ENCODE results near the gene FAM118A. TPM values are rescaled to one million over a fixed set of nuclear protein-coding genes. Genes with fewer than 3 reads are reported as not detected.

FAM118A gene
- total RNA-seq, 2 experiments from 2014 or later, result 159 to 161 TPM

GRCh38 chr22:45357490-45357889, 47.8 kb downstream of the FAM118A start:
- Histone ChIP-seq H3K27ac (ENCODE audit: low read depth in 1 of 2, low read length in 2 of 2) (no peak overlapping the region), H3K27me3 (ENCODE audit: control insufficient read depth in 1 of 2, insufficient read depth in 2 of 2, low read length in 2 of 2) (no peaks in the 10 kb centered on the region), H3K4me1 (ENCODE audit: insufficient read depth, low read length) (no peaks in the 10 kb centered on the region), H3K36me3 (ENCODE audit: insufficient read depth, low read length) (no peaks in the 10 kb centered on the region), H3K4me3 (ENCODE audit: low read length) (no peak overlapping the region), H3K9me3 (ENCODE audit: control insufficient read depth in 1 of 2, insufficient read depth in 1 of 2, low read length in 2 of 2) (no peaks in the 10 kb centered on the region)
- H3K9me3 Mint-ChIP-seq, result no peaks in the 10 kb centered on the region
- intact Hi-C loops (cut with DNase I, micrococcal nuclease), result loop anchor here in 1 of 2 experiments (10.0 kb wide), 1 partner anchor 63 kb away; no protein-coding TSS in a partner anchor
- H3K4me3 Mint-ChIP-seq, result no peak overlapping the region
- ChIA-PET CTCF (no interaction called here), POLR2A (interaction anchor here (1.5 kb wide), 1 partner anchor 34 kb away, joined by 5 read pairs; no protein-coding TSS in a partner anchor)
- ATAC-seq (ENCODE audit: poor library complexity) (no peak), DNase-seq (no peak)
- H3K4me1 Mint-ChIP-seq (ENCODE audit: low read depth), result no peaks in the 10 kb centered on the region
- H3K36me3 Mint-ChIP-seq (ENCODE audit: low read depth), result no peaks in the 10 kb centered on the region
- no peak for TF ChIP-seq CTCF (IDR thresholded peaks at IDR 0.05)
- H3K27ac Mint-ChIP-seq, result no peak overlapping the region
- H3K27me3 Mint-ChIP-seq, result no peaks in the 10 kb centered on the region

GRCh38 chr22:45358127-45358526, 48.4 kb downstream of the FAM118A start:
- no peak for ATAC-seq (ENCODE audit: poor library complexity)
- ChIA-PET CTCF (no interaction called here), POLR2A (interaction anchor here (1.5 kb wide), 1 partner anchor 34 kb away, joined by 5 read pairs; no protein-coding TSS in a partner anchor)
- Mint-ChIP-seq H3K4me1 (ENCODE audit: low read depth) (no peaks in the 10 kb centered on the region), H3K36me3 (ENCODE audit: low read depth) (no peaks in the 10 kb centered on the region), H3K9me3 (no peaks in the 10 kb centered on the region), H3K4me3 (no peak overlapping the region), H3K27me3 (no peaks in the 10 kb centered on the region), H3K27ac (no peak overlapping the region)
- TF ChIP-seq CTCF (IDR thresholded peaks at IDR 0.05), result no peak
- Histone ChIP-seq H3K27me3 (ENCODE audit: control insufficient read depth in 1 of 2, insufficient read depth in 2 of 2, low read length in 2 of 2) (no peaks in the 10 kb centered on the region), H3K4me1 (ENCODE audit: insufficient read depth, low read length) (no peaks in the 10 kb centered on the region), H3K9me3 (ENCODE audit: control insufficient read depth in 1 of 2, insufficient read depth in 1 of 2, low read length in 2 of 2) (no peaks in the 10 kb centered on the region), H3K36me3 (ENCODE audit: insufficient read depth, low read length) (no peaks in the 10 kb centered on the region), H3K4me3 (ENCODE audit: low read length) (no peak overlapping the region), H3K27ac (ENCODE audit: low read depth in 1 of 2, low read length in 2 of 2) (no peak overlapping the region)
- DNase-seq, result no peak
- intact Hi-C loops (cut with DNase I, micrococcal nuclease), result loop anchor here in 1 of 2 experiments (10.0 kb wide), 1 partner anchor 63 kb away; no protein-coding TSS in a partner anchor

GRCh38 chr22:45359627-45360026, 49.9 kb downstream of the FAM118A start:
- no peaks in the 10 kb centered on the region for H3K9me3 Mint-ChIP-seq
- ChIA-PET POLR2A (no interaction called here), CTCF (no interaction called here)
- Histone ChIP-seq H3K4me1 (ENCODE audit: insufficient read depth, low read length) (no peaks in the 10 kb centered on the region), H3K4me3 (ENCODE audit: low read length) (no peak overlapping the region), H3K27me3 (ENCODE audit: control insufficient read depth in 1 of 2, insufficient read depth in 2 of 2, low read length in 2 of 2) (no peaks in the 10 kb centered on the region), H3K27ac (ENCODE audit: low read depth in 1 of 2, low read length in 2 of 2) (no peak overlapping the region), H3K9me3 (ENCODE audit: control insufficient read depth in 1 of 2, insufficient read depth in 1 of 2, low read length in 2 of 2) (no peaks in the 10 kb centered on the region), H3K36me3 (ENCODE audit: insufficient read depth, low read length) (no peaks in the 10 kb centered on the region)
- no peaks in the 10 kb centered on the region for H3K4me1 Mint-ChIP-seq (ENCODE audit: low read depth)
- no peak overlapping the region for H3K27ac Mint-ChIP-seq
- H3K36me3 Mint-ChIP-seq (ENCODE audit: low read depth), result no peaks in the 10 kb centered on the region
- DNase-seq, result no peak
- intact Hi-C loops (cut with DNase I, micrococcal nuclease), result loop anchor here in 1 of 2 experiments (10.0 kb wide), 1 partner anchor 65 kb away; no protein-coding TSS in a partner anchor
- no peaks in the 10 kb centered on the region for H3K27me3 Mint-ChIP-seq
- TF ChIP-seq CTCF (IDR thresholded peaks at IDR 0.05), result no peak
- no peak for ATAC-seq (ENCODE audit: poor library complexity)
- no peak overlapping the region for H3K4me3 Mint-ChIP-seq

Measured in CD4-positive, alpha-beta T cell (primary cell).